ENCODE measurements around the gene TMEM132D.

Gene TMEM132D

DNA sequence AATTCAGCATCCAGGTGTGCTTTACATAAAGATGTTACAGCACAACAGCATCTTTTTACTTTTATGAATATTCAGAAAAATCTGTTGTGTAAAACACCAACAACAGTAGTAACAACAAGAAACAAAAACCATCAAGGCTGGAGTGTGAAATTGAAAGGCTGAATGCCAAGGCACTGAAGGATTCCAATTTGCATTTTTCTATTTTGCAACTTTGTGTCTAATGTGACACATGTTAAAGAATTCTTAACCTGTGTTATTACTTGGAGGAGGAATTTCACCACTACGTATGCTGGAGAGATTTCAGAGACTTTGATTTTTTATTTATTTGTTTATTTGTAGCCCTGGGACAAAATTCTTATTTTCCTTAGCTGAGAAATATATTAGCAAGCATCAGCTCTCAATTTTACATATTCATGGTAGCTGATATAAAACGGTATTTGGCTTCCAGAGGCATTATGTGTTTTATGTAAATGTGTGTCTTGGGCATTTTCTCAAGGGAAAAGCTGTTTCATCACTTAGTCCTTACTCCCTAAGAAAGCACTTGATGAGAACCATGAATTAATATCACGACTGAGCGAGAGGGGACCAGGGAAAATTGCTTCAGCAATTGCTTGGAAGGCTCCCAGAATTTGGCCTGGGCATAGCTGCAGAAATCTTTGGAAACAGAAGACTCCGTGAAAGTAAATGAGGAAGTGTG is 475.4 kb downstream of the TMEM132D start:
- TF ChIP-seq, protein P1, sequence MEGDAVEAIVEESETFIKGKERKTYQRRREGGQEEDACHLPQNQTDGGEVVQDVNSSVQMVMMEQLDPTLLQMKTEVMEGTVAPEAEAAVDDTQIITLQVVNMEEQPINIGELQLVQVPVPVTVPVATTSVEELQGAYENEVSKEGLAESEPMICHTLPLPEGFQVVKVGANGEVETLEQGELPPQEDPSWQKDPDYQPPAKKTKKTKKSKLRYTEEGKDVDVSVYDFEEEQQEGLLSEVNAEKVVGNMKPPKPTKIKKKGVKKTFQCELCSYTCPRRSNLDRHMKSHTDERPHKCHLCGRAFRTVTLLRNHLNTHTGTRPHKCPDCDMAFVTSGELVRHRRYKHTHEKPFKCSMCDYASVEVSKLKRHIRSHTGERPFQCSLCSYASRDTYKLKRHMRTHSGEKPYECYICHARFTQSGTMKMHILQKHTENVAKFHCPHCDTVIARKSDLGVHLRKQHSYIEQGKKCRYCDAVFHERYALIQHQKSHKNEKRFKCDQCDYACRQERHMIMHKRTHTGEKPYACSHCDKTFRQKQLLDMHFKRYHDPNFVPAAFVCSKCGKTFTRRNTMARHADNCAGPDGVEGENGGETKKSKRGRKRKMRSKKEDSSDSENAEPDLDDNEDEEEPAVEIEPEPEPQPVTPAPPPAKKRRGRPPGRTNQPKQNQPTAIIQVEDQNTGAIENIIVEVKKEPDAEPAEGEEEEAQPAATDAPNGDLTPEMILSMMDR (IDR thresholded peaks at IDR 0.05; ENCODE audit: low read length) = no peak
- no peak for TF ChIP-seq EZH2 (IDR thresholded peaks at IDR 0.05; ENCODE audit: borderline replicate concordance, low read length)

DNA sequence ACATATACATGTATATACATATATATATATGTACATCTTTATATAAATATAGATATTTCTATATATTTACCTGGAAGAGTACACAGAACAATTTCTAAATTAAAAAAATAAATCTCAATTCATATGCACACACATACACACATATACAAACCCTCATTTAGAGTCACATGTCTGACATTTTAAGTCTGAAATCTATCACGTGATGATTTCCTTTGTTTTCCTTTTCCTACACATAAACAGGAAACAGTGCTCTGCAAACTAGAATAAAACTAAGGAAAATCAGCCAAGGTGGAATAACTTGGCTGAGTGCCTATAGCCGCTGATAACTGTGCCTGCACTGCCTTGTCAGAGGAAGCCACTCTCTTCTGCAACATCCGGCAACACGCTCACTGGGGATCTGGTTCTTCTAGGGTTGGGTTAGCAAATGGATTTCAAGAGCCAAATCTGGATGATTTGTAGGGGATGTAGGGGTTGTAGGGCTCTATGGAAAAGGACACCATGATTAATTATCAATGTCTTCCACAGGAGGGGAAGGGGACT is 480.7 kb downstream of the TMEM132D start:
- H3F3A ChIP-seq (ENCODE audit: insufficient read depth, low read length) = no peaks in the 10 kb centered on the region

More for the DNA sequence above, 475.4 kb downstream of the TMEM132D start:
- Histone ChIP-seq H3K79me2 (ENCODE audit: insufficient read depth, low read length) (no peaks in the 10 kb centered on the region), H3K27me3 (ENCODE audit: insufficient read depth, low read length) (no peaks in the 10 kb centered on the region), H3K9me2 (ENCODE audit: low read depth, low read length) (no peaks in the 10 kb centered on the region), H2AFZ (ENCODE audit: low read length) (no peak overlapping the region), H3K4me1 (ENCODE audit: insufficient read depth, low read length, severe bottlenecking) (no peaks in the 10 kb centered on the region), H3K4me2 (ENCODE audit: low read length) (no peak overlapping the region), H3K4me3 (ENCODE audit: low read depth, low read length, poor library complexity, severe bottlenecking) (no peak overlapping the region), H3K27ac (ENCODE audit: low read depth, low read length, poor library complexity, severe bottlenecking) (no peak overlapping the region), H3K9ac (ENCODE audit: low read length) (no peak overlapping the region), H3K9me3 (ENCODE audit: low read length) (no peaks in the 10 kb centered on the region), H4K20me1 (ENCODE audit: insufficient read depth, low read length) (no peaks in the 10 kb centered on the region), H3F3A (ENCODE audit: insufficient read depth, low read length) (no peaks in the 10 kb centered on the region), H3K36me3 (ENCODE audit: insufficient read depth, low read length) (no peaks in the 10 kb centered on the region)

DNA sequence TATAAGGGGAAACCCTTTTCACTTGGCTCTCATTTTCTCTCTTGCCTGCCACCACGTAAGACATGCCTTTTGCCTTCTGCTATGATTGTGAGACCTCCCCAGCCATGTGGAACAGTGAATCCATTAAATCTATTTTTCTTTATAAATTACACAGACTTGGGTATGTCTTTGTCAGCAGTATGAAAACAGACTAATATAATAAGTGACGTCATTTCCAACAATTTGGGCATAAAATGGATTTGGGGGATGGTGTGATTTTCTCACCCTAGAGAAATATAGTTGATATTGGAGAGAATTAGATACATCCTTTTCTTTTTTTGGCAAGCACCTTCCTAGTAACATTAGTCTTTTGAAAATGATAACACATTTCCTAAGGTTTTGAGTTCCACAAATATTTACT is 490.5 kb downstream of the TMEM132D start:
- H3K4me3 ChIP-seq (ENCODE audit: low read depth, low read length, poor library complexity, severe bottlenecking) = no peak overlapping the region
- no peaks in the 10 kb centered on the region for H3K9me2 ChIP-seq (ENCODE audit: low read depth, low read length)
- H2AFZ ChIP-seq (ENCODE audit: low read length) = no peak overlapping the region
- TF ChIP-seq, protein P1 (IDR thresholded peaks at IDR 0.05; ENCODE audit: low read length) = no peak
- TF ChIP-seq EZH2 (IDR thresholded peaks at IDR 0.05; ENCODE audit: borderline replicate concordance, low read length) = no peak
- H3K9ac ChIP-seq (ENCODE audit: low read length) = no peak overlapping the region
- H3K4me1 ChIP-seq (ENCODE audit: insufficient read depth, low read length, severe bottlenecking) = no peaks in the 10 kb centered on the region
- no peak overlapping the region for H3K4me2 ChIP-seq (ENCODE audit: low read length)
- H3K36me3 ChIP-seq (ENCODE audit: insufficient read depth, low read length) = no peaks in the 10 kb centered on the region
- H3K9me3 ChIP-seq (ENCODE audit: low read length) = no peaks in the 10 kb centered on the region
- no peaks in the 10 kb centered on the region for H4K20me1 ChIP-seq (ENCODE audit: insufficient read depth, low read length)
- no peaks in the 10 kb centered on the region for H3F3A ChIP-seq (ENCODE audit: insufficient read depth, low read length)
- no peaks in the 10 kb centered on the region for H3K27me3 ChIP-seq (ENCODE audit: insufficient read depth, low read length)
- no peak overlapping the region for H3K27ac ChIP-seq (ENCODE audit: low read depth, low read length, poor library complexity, severe bottlenecking)
- no peaks in the 10 kb centered on the region for H3K79me2 ChIP-seq (ENCODE audit: insufficient read depth, low read length)

More for the DNA sequence above, 480.7 kb downstream of the TMEM132D start:
- Histone ChIP-seq H3K9ac (ENCODE audit: low read length) (no peak overlapping the region), H3K9me3 (ENCODE audit: low read length) (no peaks in the 10 kb centered on the region), H3K4me1 (ENCODE audit: insufficient read depth, low read length, severe bottlenecking) (no peaks in the 10 kb centered on the region), H3K4me3 (ENCODE audit: low read depth, low read length, poor library complexity, severe bottlenecking) (no peak overlapping the region), H4K20me1 (ENCODE audit: insufficient read depth, low read length) (no peaks in the 10 kb centered on the region), H3K9me2 (ENCODE audit: low read depth, low read length) (no peaks in the 10 kb centered on the region), H2AFZ (ENCODE audit: low read length) (no peak overlapping the region), H3K79me2 (ENCODE audit: insufficient read depth, low read length) (no peaks in the 10 kb centered on the region), H3K36me3 (ENCODE audit: insufficient read depth, low read length) (no peaks in the 10 kb centered on the region), H3K27me3 (ENCODE audit: insufficient read depth, low read length) (no peaks in the 10 kb centered on the region), H3K4me2 (ENCODE audit: low read length) (no peak overlapping the region), H3K27ac (ENCODE audit: low read depth, low read length, poor library complexity, severe bottlenecking) (no peak overlapping the region)
- no peak for TF ChIP-seq EZH2 (IDR thresholded peaks at IDR 0.05; ENCODE audit: borderline replicate concordance, low read length)
- TF ChIP-seq, protein P1 (IDR thresholded peaks at IDR 0.05; ENCODE audit: low read length) = no peak
